Adrenal gland (tissue), 5 donors: ENCODE measurements around the gene MKRN3.

Source experiments
- CTCF ChIP-seq, 6 experiments: fragments of 450-650 bp in 4 of 6; fragments of 200-600 bp in 2 of 6; sonication (generic) in 1 of 6; IDR thresholded peaks; 1 replicate in 5 of 6; 2 replicates in 1 of 6; pipeline versions ENCODE4 v1.5.1 to v1.8.0; 2016 to 2021; ENCODE audit warnings: antibody characterized with exemption in 6 of 6, mild to moderate bottlenecking in 2 of 6, moderate library complexity in 1 of 6
- POLR2A ChIP-seq, 2 donors: fragments of 450-650 bp; IDR thresholded peaks; one replicate each; pipeline ENCODE4 v1.6.1; 2017; ENCODE audit warnings: antibody characterized with exemption in 2 of 2, mild to moderate bottlenecking in 2 of 2, moderate library complexity in 1 of 2
- donor health status: DM: no; HTN: no; CAD: no.

- no peak for TF ChIP-seq POLR2A (IDR thresholded peaks at IDR 0.05)
- no peak for TF ChIP-seq CTCF (IDR thresholded peaks at IDR 0.05)
These were observed 3.6 kb upstream of the MKRN3 start for GRCh38 chr15:23561914-23562313.
